ENCODE data around the gene DMD. TPM values are rescaled to one million over a fixed set of nuclear protein-coding genes. Genes with fewer than 3 reads are reported as not detected.

The DMD gene
- total RNA-seq, 1 experiment from 2014 or later = 2.2 TPM

- Histone ChIP-seq H3K4me3 (ENCODE audit: low read depth in 2 of 2, low read length in 2 of 2) (no peak overlapping the region), H3K4me1 (ENCODE audit: control insufficient read depth, insufficient read depth, low read length) (no peaks in the 10 kb centered on the region), H3K27ac (ENCODE audit: low read length) (no peak overlapping the region), H3K36me3 (ENCODE audit: control insufficient read depth, insufficient read depth, low read length) (no peaks in the 10 kb centered on the region), H3K27me3 (ENCODE audit: control insufficient read depth, insufficient read depth, low read length) (no peaks in the 10 kb centered on the region), H3K9me3 (ENCODE audit: control insufficient read depth, insufficient read depth, low read depth, low read length) (no peaks in the 10 kb centered on the region)
- DNase-seq (ENCODE audit: low read depth, low spot score) = no peak
- in situ Hi-C loops (cut with HindIII; ENCODE audit: low pct_unique_long_range_greater_than_20kb, low sequenced_read_pairs) (no loop called here), intact Hi-C loops (cut with micrococcal nuclease; ENCODE audit: unreplicated experiment) (no loop called here)
- TF ChIP-seq REST (IDR thresholded peaks at IDR 0.05; ENCODE audit: insufficient read depth in 1 of 2, low read depth in 2 of 2, low read length in 1 of 2) (no peak), TCF7L2 (IDR thresholded peaks at IDR 0.05; ENCODE audit: low read depth, low read length) (no peak), SIN3A (IDR thresholded peaks at IDR 0.05; ENCODE audit: borderline replicate concordance, insufficient read depth, low read depth, low read length) (no peak), POLR2AphosphoS5 (IDR thresholded peaks at IDR 0.05; ENCODE audit: low read depth, low read length) (no peak), CTCF (IDR thresholded peaks at IDR 0.05) (no peak)
- no peak for ATAC-seq
- ChIA-PET POLR2A (no interaction called here), CTCF (no interaction called here)
- no TSS peak for BruUV-seq (replicated peaks)
Observed at GRCh38 chrX:31166416-31166815, 2044.9 kb downstream of the DMD start.

- DNase-seq (ENCODE audit: low read depth, low spot score) (no peak), ATAC-seq (no peak)
- intact Hi-C loops (cut with micrococcal nuclease; ENCODE audit: unreplicated experiment) = no loop called here
- TF ChIP-seq POLR2AphosphoS5 (IDR thresholded peaks at IDR 0.05; ENCODE audit: low read depth, low read length) (no peak), TCF7L2 (IDR thresholded peaks at IDR 0.05; ENCODE audit: low read depth, low read length) (no peak), REST (IDR thresholded peaks at IDR 0.05; ENCODE audit: insufficient read depth in 1 of 2, low read depth in 2 of 2, low read length in 1 of 2) (no peak), CTCF (IDR thresholded peaks at IDR 0.05) (no peak), SIN3A (IDR thresholded peaks at IDR 0.05; ENCODE audit: borderline replicate concordance, insufficient read depth, low read depth, low read length) (no peak)
- CTCF ChIA-PET = no interaction called here
- Histone ChIP-seq H3K4me3 (ENCODE audit: low read depth in 2 of 2, low read length in 2 of 2) (no peak overlapping the region), H3K36me3 (ENCODE audit: control insufficient read depth, insufficient read depth, low read length) (no peaks in the 10 kb centered on the region), H3K27me3 (ENCODE audit: control insufficient read depth, insufficient read depth, low read length) (no peaks in the 10 kb centered on the region), H3K9me3 (ENCODE audit: control insufficient read depth, insufficient read depth, low read depth, low read length) (no peaks in the 10 kb centered on the region), H3K4me1 (ENCODE audit: control insufficient read depth, insufficient read depth, low read length) (no peaks in the 10 kb centered on the region), H3K27ac (ENCODE audit: low read length) (no peak overlapping the region)
- no TSS peak for BruUV-seq (replicated peaks)
- in situ Hi-C loops (cut with HindIII; ENCODE audit: low pct_unique_long_range_greater_than_20kb, low sequenced_read_pairs) = no loop called here
- POLR2A ChIA-PET = no interaction called here
Observed at GRCh38 chrX:31165241-31166035, 2045.9 kb downstream of the DMD start.

Data from Panc1 (cell line).